Keratinocyte (primary cell): ENCODE measurements around the gene INPP4B. TPM values are rescaled to one million over a fixed set of nuclear protein-coding genes. Genes with fewer than 3 reads are reported as not detected.

Experiments
- DNase-seq: peaks from one replicate; pipeline ENCODE4 v3.0.0-alpha.2; 2011; ENCODE audit warnings: low read depth, missing footprints, low spot score
- FAIRE-seq: peaks from 2 replicates; lab custom pipeline; 2011; peaks lifted over from hg19 to GRCh38; lab: Jason Lieb, UNC
- H2AFZ ChIP-seq: 2 replicates; pipeline ENCODE4 v1.6.0; 2012; ENCODE audit warnings: low read length, control low read depth, inconsistent platforms; ENCODE audit not compliant: control insufficient read depth
- H3K27ac ChIP-seq: 2 replicates; pipeline ENCODE4 v1.5.1; 2011; ENCODE audit warnings: low read length; ENCODE audit not compliant: control insufficient read depth, insufficient read depth
- H3K27me3 ChIP-seq: 3 replicates; pipeline ENCODE4 v1.6.0; 2011; ENCODE audit warnings: low read length; ENCODE audit not compliant: control insufficient read depth, insufficient read depth; ENCODE audit errors: extremely low read depth
- H3K36me3 ChIP-seq, 2 experiments: 2 replicates in 1 of 2; 3 replicates in 1 of 2; pipeline ENCODE4 v1.5.1; 2011; ENCODE audit warnings: low read length in 2 of 2, mild to moderate bottlenecking in 1 of 2; ENCODE audit not compliant: control insufficient read depth in 2 of 2, insufficient read depth in 2 of 2; ENCODE audit errors: extremely low read depth in 1 of 2
- H3K4me1 ChIP-seq: 3 replicates; pipeline ENCODE4 v1.5.1; 2011; ENCODE audit warnings: low read length; ENCODE audit not compliant: control insufficient read depth, insufficient read depth; ENCODE audit errors: extremely low read depth
- H3K4me2 ChIP-seq: 3 replicates; pipeline ENCODE4 v1.6.0; 2011; ENCODE audit warnings: low read depth, low read length; ENCODE audit not compliant: control insufficient read depth, insufficient read depth; ENCODE audit errors: extremely low read depth
- H3K4me3 ChIP-seq, 3 experiments: fragments of 200-600 bp in 1 of 3; sonication (generic) in 1 of 3; 2 replicates in 2 of 3; 3 replicates in 1 of 3; pipeline ENCODE4 v1.5.1; 2011 to 2016; ENCODE audit warnings: low read length in 3 of 3, mild to moderate bottlenecking in 3 of 3, control low read depth in 2 of 3, inconsistent platforms in 1 of 3, low read depth in 1 of 3, mixed read lengths in 1 of 3, mixed run types in 1 of 3, moderate library complexity in 1 of 3; ENCODE audit not compliant: control insufficient read depth in 2 of 3, insufficient read depth in 2 of 3; ENCODE audit errors: extremely low read depth in 1 of 3
- H3K79me2 ChIP-seq: 2 replicates; pipeline ENCODE4 v1.6.0; 2012; ENCODE audit warnings: low read length; ENCODE audit not compliant: control insufficient read depth, insufficient read depth
- H3K9ac ChIP-seq: 3 replicates; pipeline ENCODE4 v1.6.0; 2011; ENCODE audit warnings: low read length; ENCODE audit not compliant: control insufficient read depth, insufficient read depth; ENCODE audit errors: extremely low read depth
- H3K9me1 ChIP-seq: 3 replicates; pipeline ENCODE4 v1.6.0; 2011; ENCODE audit warnings: low read length; ENCODE audit not compliant: control insufficient read depth, insufficient read depth; ENCODE audit errors: extremely low read depth
- H3K9me3 ChIP-seq: 2 replicates; pipeline ENCODE4 v1.5.1; 2012; ENCODE audit warnings: low read depth, low read length; ENCODE audit not compliant: control insufficient read depth
- H4K20me1 ChIP-seq: 3 replicates; pipeline ENCODE4 v1.6.0; 2011; ENCODE audit warnings: low read length; ENCODE audit not compliant: control insufficient read depth, insufficient read depth; ENCODE audit errors: extremely low read depth
- EZH2 ChIP-seq: IDR thresholded peaks from one replicate; pipeline ENCODE4 v1.6.1; 2012; ENCODE audit warnings: inconsistent platforms, mild to moderate bottlenecking, low read length, moderate library complexity
- dilution Hi-C: fragments of 300-500 bp; cut with MboI; formaldehyde crosslinking; loops from one replicate; pipeline ENCODE4 v1.7.0; 2020; ENCODE audit warnings: low sequenced_read_pairs; ENCODE audit not compliant: extremely low pct_ligation_motif_present
- polyA plus RNA-seq, 5 experiments: library from polyadenylated mRNA; depleted of rRNA in 3 of 5; stranded (reverse) in 3 of 5; stranded (forward) in 1 of 5; unstranded in 1 of 5; fragments of >200 nt; gene quantifications; 1 replicate in 1 of 5; 2 replicates in 3 of 5; 3 replicates in 1 of 5; pipeline versions ENCODE4 v1.2.1 to v1.2.3, GENCODE V29; 2011 to 2012; ENCODE audit warnings: missing spikeins in 2 of 5, low read depth in 1 of 5, low replicate concordance in 1 of 5
- TF ChIP-seq, protein P1 (sequence below), 3 experiments: IDR thresholded peaks in 1 of 3; conservative IDR thresholded peaks in 1 of 3; optimal IDR thresholded peaks in 1 of 3; 2 replicates in 2 of 3; 3 replicates in 1 of 3; pipeline versions ENCODE3 to v1.5.1; 2011; ENCODE audit warnings: low read length in 3 of 3, mild to moderate bottlenecking in 3 of 3, moderate library complexity in 2 of 3, control low read depth in 1 of 3, inconsistent platforms in 1 of 3; ENCODE audit not compliant: insufficient read depth in 2 of 3; ENCODE audit errors: extremely low read depth in 1 of 3

The INPP4B gene
- polyA plus RNA-seq, 1 donor (not counting 4 experiments of a cell fraction or from before 2014, with no cell fraction given) = 50.2 TPM

DNA sequence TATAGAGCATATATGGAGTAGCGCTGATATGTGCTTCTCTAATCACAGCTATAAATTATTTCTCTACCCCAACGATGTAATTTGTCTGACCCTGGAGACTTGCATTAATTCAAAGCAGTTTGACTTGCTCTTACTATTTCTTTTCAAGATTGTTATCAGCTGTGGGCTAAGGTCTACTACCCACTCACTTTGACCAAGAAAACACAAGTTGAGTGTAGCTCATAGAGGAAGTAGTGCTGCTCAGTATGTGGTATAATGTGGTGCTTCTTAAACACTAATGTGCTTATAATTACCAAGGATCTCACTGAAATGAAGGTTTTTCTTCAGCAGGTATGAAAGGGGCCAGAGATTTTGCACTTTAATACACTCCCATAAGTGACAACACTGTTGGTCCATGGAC lies 70.1 kb downstream of the INPP4B start:
- Histone ChIP-seq H3K9me3 (no peaks in the 10 kb centered on the region), H3K79me2 (no peaks in the 10 kb centered on the region), H3K36me3 (no peaks in the 10 kb centered on the region), H3K4me1 (peaks cover 6% of the 10 kb centered on the region), H3K4me2 (no peak overlapping the region), H4K20me1 (no peaks in the 10 kb centered on the region), H3K27ac (no peak overlapping the region), H2AFZ (no peak overlapping the region), H3K9me1 (no peaks in the 10 kb centered on the region), H3K4me3 (no peak overlapping the region), H3K27me3 (no peaks in the 10 kb centered on the region), H3K9ac (no peak overlapping the region)
- dilution Hi-C loops = no loop called here
- TF ChIP-seq EZH2 = no peak
- TF ChIP-seq, protein P1, sequence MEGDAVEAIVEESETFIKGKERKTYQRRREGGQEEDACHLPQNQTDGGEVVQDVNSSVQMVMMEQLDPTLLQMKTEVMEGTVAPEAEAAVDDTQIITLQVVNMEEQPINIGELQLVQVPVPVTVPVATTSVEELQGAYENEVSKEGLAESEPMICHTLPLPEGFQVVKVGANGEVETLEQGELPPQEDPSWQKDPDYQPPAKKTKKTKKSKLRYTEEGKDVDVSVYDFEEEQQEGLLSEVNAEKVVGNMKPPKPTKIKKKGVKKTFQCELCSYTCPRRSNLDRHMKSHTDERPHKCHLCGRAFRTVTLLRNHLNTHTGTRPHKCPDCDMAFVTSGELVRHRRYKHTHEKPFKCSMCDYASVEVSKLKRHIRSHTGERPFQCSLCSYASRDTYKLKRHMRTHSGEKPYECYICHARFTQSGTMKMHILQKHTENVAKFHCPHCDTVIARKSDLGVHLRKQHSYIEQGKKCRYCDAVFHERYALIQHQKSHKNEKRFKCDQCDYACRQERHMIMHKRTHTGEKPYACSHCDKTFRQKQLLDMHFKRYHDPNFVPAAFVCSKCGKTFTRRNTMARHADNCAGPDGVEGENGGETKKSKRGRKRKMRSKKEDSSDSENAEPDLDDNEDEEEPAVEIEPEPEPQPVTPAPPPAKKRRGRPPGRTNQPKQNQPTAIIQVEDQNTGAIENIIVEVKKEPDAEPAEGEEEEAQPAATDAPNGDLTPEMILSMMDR (optimal IDR thresholded peaks at IDR 0.05 in 1 of 3, IDR thresholded peaks at IDR 0.05 in 1 of 3, conservative IDR thresholded peaks at IDR 0.05 in 1 of 3; ENCODE audit: extremely low read depth in 1 of 3, insufficient read depth in 2 of 3, low read length in 3 of 3) = no peak
- DNase-seq = no peak
- FAIRE-seq = no peak

DNA sequence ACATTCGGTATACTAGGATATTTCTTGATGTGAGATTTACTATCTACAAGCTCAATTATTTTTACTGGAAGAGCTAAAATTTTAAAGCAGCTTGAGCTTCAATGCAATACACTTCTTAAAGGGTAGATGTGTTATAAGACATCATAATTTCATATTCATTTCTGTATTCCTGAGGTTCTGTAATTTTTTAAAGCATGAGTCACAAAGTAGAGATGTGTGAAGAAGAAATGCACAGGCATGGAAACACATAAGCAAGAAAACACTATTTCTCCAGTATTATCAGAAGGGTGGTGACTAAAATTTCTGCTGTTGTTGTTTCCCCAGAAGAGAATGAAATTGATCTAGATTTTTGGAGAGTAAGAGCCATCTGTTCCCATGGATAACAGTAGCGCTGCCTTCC lies 72.6 kb downstream of the INPP4B start:
- TF ChIP-seq, protein P1 (optimal IDR thresholded peaks at IDR 0.05 in 1 of 3, IDR thresholded peaks at IDR 0.05 in 1 of 3, conservative IDR thresholded peaks at IDR 0.05 in 1 of 3; ENCODE audit: extremely low read depth in 1 of 3, insufficient read depth in 2 of 3, low read length in 3 of 3) = no peak
- no peak for TF ChIP-seq EZH2
- no peak for DNase-seq

More for the DNA sequence above, 72.6 kb downstream of the INPP4B start:
- no peak overlapping the region for H3K4me2 ChIP-seq
- FAIRE-seq = no peak
- no peak overlapping the region for H3K9ac ChIP-seq
- H3K4me1 ChIP-seq = peaks cover 6% of the 10 kb centered on the region
- no peaks in the 10 kb centered on the region for H3K36me3 ChIP-seq
- H3K79me2 ChIP-seq = no peaks in the 10 kb centered on the region
- H3K9me1 ChIP-seq = no peaks in the 10 kb centered on the region
- no peak overlapping the region for H3K27ac ChIP-seq
- H3K27me3 ChIP-seq = no peaks in the 10 kb centered on the region
- H3K9me3 ChIP-seq = no peaks in the 10 kb centered on the region
- H4K20me1 ChIP-seq = no peaks in the 10 kb centered on the region
- H2AFZ ChIP-seq = no peak overlapping the region
- dilution Hi-C loops = no loop called here
- H3K4me3 ChIP-seq = no peak overlapping the region
